Activated CD4-positive, alpha-beta T cell treated with anti-CD3 and anti-CD28 coated beads, Interleukin-2, amount 10 ng/mL, durations not matched to agents 24 days and 14 days (primary cell): ENCODE data around the gene LENEP. TPM values are rescaled to one million over a fixed set of nuclear protein-coding genes. Genes with fewer than 3 reads are reported as not detected.
A peak's percentile ranks its signal among the peaks of the same experiment; 100 is the strongest.

Experiments used
- DNase-seq: peaks from one replicate; pipeline ENCODE4 v3.0.0; 2022
- H3K27ac Mint-ChIP-seq: one replicate; pipeline ENCODE4 v1.8.0; 2022; ENCODE audit warnings: mild to moderate bottlenecking, mixed read lengths
- H3K27me3 Mint-ChIP-seq: one replicate; pipeline ENCODE4 v1.8.0; 2022; ENCODE audit warnings: mixed read lengths
- H3K36me3 Mint-ChIP-seq: one replicate; pipeline ENCODE4 v1.8.0; 2022; ENCODE audit warnings: low read depth, mild to moderate bottlenecking, mixed read lengths
- H3K4me1 Mint-ChIP-seq: one replicate; pipeline ENCODE4 v1.8.0; 2021; ENCODE audit warnings: mixed read lengths
- H3K4me3 Mint-ChIP-seq: one replicate; pipeline ENCODE4 v1.8.0; 2022; ENCODE audit warnings: mild to moderate bottlenecking, moderate library complexity, mixed read lengths
- H3K9me3 Mint-ChIP-seq: one replicate; pipeline ENCODE4 v1.8.0; 2021; ENCODE audit warnings: mixed read lengths
- intact Hi-C: fragments of 100-400 bp; cut with micrococcal nuclease; formaldehyde crosslinking; loops from one replicate; pipeline ENCODE4 v1.15.1; 2023
- total RNA-seq: library from RNA; stranded (reverse); gene quantifications from 2 replicates; pipeline ENCODE4 v1.2.3, GENCODE V29; 2022

Gene LENEP
- total RNA-seq, 1 donor from 2014 or later, result 0.79 TPM

DNA sequence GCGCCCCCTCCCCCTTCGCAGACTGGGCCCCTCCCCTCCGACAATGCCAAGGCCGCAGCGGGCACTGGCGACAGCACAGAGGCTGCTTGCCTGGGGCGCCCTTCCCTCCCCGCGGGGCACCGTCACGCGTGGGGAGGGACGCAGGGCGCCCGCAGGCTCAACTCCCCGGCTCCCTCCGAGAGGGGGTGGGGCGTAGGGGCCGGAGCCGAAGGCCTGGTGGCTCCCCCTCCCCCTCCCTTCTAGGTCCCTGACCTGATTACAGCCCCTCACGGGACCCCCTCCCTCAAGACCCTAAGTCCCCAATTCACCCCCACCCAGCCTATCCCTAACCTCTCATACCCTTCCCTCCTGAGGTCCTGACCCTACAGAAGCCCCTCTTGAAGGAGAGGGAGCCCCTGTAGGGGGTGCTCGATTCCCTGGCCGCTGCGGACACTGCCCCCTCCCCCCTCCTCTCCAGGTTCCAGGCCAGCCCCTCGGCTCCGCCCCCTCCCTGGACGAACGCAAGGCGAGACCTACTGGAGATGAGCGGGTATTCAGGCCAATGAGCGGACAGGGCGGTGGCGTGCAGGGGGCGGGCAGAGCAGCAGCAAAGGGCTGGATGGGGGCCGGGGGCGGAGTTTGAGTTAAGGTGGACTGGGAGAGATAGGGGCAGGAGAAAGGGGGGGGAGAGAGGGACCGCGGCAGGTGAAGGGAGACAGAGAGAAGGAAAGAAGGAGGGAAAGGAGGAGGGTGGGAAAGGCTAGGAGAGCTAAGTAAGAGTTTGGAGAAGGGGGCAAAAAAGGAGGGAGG is 8.5 kb downstream of the LENEP start:
- H3K4me1 Mint-ChIP-seq, result peaks cover 58% of the 10 kb centered on the region
- intact Hi-C loops, result loop anchor here (1.0 to 5.0 kb wide), 6 partner anchors 15 to 443 kb away; partner anchors contain the start of genes EFNA4, SLC50A1 and UBE2Q1

DNA sequence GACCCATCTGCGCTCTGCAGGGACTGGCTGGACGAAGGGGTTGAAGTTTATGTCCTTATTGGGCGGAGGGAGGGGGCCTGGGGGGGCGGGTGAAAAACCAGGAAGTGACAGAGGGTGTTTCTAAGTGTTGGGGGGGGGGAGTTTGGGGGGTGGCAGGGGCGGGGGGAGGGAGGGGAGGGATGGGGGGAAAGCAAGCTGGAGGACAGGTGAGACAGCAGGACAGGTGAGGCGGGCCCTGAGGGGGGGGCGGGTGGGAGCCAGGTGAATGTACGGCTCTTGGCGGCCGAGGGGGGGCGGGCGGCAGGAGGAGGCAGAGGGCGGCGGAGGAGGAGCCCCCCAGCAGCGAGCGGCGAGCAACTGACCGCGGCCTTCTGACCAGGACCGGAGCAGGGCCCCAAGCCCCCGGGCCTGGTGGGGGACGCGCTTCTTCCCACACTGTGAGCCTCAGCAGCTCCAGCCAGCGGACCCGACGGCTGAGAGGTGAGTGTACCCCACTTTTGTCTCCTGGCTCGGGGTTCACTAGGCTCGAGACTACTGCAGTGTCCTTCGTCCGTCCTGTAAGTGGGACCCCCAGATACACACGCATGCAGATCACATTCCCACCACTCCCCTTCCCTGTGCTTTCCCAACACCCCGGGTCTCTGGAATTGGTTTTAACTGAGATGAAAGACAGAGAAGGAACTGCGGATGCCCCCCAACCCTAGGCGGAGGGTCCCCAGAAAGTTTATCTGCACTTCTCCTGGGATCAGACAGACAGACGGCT is 9.3 kb downstream of the LENEP start, which contains the start of gene ZBTB7B:
Gene ZBTB7B (plus strand): TSS at position 339 of the 763 bp plus-strand sequence. CDS start 11,859 bp downstream, outside the sequence.
- intact Hi-C loops, result loop anchor here (2.0 to 5.0 kb wide), 4 partner anchors 60 to 190 kb away; partner anchors contain the start of genes EFNA4 and SLC50A1
- Mint-ChIP-seq H3K27ac (peak within 1 kb of the TSS; percentile 98), H3K9me3 (no peaks in the 10 kb centered on the region), H3K27me3 (no peaks in the 10 kb centered on the region), H3K4me1 (peaks cover 58% of the 10 kb centered on the region), H3K36me3 (peaks cover 20% of the 10 kb centered on the region), H3K4me3 (peak within 1 kb of the TSS; percentile 99)
- peak; percentile 74 for DNase-seq

More for the DNA sequence above, 8.5 kb downstream of the LENEP start:
- DNase-seq, result peak; percentile 99
- Mint-ChIP-seq H3K36me3 (peaks cover 20% of the 10 kb centered on the region), H3K27ac (peak overlapping the region; percentile 98), H3K27me3 (no peaks in the 10 kb centered on the region), H3K4me3 (peak overlapping the region; percentile 99), H3K9me3 (no peaks in the 10 kb centered on the region)

DNA sequence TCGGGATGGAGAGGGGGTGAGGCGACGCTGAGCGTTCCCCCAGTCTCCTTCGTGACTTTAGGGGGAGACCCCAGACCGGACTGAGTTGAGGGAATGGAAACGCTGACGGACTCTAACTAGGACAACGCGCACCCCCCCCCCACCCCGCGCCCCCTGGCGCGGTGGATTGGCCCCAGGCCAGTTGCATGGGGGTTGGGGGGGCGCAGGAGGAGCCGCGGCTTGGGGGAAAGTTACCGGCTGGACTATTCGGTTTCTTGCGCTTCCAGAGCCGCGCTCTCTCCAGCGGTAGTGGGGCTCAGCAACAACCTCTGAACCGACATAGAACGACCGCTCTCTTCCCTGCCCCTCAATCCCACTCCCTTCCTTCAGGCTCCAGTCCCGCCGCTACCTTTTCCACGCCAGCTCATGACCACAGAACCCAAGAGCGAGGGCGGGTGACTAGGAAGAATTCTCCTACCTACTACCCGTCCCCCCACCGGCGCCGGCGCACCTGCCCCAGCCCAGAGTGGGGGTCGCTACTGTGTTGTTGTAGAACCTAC is 9.9 kb downstream of the LENEP start:
- Mint-ChIP-seq H3K27me3 (no peaks in the 10 kb centered on the region), H3K27ac (peak overlapping the region; percentile 96), H3K4me3 (peak overlapping the region; percentile 99), H3K4me1 (peaks cover 54% of the 10 kb centered on the region), H3K36me3 (peaks cover 20% of the 10 kb centered on the region), H3K9me3 (no peaks in the 10 kb centered on the region)
- DNase-seq, result peak; percentile 75
- intact Hi-C loops, result loop anchor here (2.0 to 5.0 kb wide), 4 partner anchors 59 to 189 kb away; partner anchors contain the start of genes EFNA4 and SLC50A1

DNA sequence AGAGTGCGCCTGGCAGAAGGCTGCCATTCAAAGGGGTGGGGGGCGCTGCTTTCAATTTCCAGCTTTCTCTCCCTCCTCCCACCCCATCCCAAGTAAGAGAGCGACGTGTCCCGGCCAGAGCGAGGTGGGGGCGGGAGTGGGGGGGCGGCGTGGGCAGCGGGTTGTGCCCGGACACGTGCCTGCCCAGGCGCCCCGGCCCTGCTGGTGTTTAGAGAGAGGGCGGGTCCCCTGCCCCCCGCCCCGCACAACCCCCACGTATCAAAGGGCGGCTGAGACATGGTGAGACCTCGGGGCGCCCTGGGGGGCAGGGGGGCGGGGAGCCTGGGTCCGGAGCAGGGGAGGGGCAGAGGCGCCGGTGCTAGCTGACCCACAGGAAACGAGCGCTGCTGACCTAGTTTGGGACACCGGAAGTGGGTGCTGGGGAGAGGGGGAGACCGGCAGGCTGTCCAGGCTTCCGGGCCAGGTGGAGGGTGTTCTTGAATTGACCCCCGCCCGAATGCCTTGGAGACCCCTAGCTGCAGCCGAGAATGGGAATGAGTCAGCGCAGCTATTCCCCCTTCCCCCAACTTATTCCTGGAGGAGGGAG is 10.5 kb downstream of the LENEP start:
- H3K27ac Mint-ChIP-seq, result peak overlapping the region; percentile 96
- DNase-seq, result peak; percentile 77
- no peaks in the 10 kb centered on the region for H3K9me3 Mint-ChIP-seq
- intact Hi-C loops, result loop anchor here (2.0 to 5.0 kb wide), 4 partner anchors 58 to 188 kb away; partner anchors contain the start of genes EFNA4 and SLC50A1
- H3K27me3 Mint-ChIP-seq, result no peaks in the 10 kb centered on the region
- H3K36me3 Mint-ChIP-seq, result peaks cover 23% of the 10 kb centered on the region
- H3K4me3 Mint-ChIP-seq, result peak overlapping the region; percentile 99
- peaks cover 54% of the 10 kb centered on the region for H3K4me1 Mint-ChIP-seq

DNA sequence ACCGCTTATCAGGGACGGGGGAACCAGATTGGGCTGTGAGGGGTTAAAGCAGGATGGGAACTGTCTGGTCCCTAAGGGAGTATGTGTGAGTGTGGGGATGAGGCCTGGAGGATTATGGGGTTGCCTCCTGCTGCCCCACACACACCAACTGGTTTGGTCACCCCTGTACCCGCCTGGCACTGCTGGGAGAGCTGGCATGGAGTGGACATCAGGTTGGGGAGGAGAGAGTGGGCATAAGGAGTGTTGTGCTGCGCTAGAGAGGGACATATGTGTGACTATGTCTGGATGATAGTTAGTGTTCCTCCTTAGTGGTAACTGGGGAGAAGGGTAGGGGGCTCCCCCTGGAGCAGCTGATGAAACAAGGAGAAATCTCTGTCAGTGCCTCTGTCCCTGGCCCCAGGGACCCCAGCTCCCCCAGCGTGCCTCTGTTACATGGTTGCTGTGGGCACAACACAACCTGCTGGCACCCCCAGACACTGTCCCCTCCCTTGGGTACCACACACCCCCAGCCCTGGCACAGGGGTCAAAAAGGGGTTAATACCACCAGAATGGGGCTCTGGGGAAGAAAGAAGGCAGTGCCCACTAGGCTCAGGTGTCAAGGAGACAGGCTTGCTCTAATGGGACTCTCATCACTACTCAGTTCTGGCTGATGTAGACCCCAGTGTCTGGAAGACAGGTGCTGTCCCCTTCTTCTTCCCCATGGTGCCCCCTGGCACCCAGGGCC is 11.1 kb downstream of the LENEP start:
- DNase-seq, result no peak
- H3K36me3 Mint-ChIP-seq, result peaks cover 29% of the 10 kb centered on the region
- H3K27ac Mint-ChIP-seq, result peak overlapping the region; percentile 94
- peaks cover 50% of the 10 kb centered on the region for H3K4me1 Mint-ChIP-seq
- no peaks in the 10 kb centered on the region for H3K9me3 Mint-ChIP-seq
- H3K27me3 Mint-ChIP-seq, result no peaks in the 10 kb centered on the region
- H3K4me3 Mint-ChIP-seq, result peak overlapping the region; percentile 99
- intact Hi-C loops, result loop anchor here (5.0 kb wide), 4 partner anchors 58 to 257 kb away; partner anchors contain the start of genes EFNA4 and SLC50A1

DNA sequence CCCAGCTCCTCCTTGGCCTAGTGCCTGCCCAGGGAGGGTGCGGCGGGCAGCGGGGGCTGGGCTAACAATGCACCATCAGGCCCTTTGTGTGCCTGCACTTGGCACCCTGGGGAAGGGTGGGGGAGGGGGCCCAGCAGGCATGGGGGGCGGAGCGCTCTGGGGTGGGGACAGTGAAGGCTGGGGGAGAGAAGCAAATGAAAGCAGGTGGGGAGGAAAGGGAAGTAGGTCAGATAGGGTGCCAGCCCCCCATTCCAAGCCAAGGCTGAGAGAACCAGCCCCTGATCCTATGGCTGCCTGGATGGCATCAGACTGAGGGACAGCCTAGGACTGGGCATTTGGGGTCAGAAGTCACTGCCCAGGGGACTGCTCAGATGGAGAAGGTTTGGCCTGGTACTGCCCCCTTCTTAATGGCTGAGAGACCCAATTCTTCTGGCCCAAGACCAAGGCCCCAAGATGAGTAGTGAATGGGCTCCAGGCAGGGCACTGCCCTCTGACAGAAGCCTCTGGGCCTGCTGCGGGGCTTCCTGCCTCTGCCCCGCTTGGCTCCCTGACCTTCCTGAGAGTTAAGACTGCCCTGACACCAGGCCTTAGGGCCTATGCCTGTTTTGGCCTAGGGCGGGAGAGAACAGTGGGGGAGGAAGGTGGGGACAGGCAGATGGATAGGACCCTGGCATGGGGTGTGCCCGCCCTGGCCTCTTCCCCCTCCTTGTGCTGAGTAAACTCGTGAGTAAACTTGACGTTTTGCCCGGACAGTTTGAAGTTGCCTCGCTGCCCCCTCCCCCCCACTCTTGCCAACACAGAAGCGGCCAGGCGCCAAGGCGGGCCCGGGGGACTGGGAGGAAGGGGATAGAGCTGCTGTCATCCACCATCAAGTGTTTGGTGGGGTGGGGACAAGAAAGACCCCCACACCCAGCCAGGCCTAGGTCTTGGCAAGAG is 12.0 kb downstream of the LENEP start:
- no peaks in the 10 kb centered on the region for H3K27me3 Mint-ChIP-seq
- peaks cover 36% of the 10 kb centered on the region for H3K36me3 Mint-ChIP-seq
- H3K9me3 Mint-ChIP-seq, result no peaks in the 10 kb centered on the region
- peak; percentile 66 for DNase-seq
- H3K4me1 Mint-ChIP-seq, result peaks cover 49% of the 10 kb centered on the region
- H3K27ac Mint-ChIP-seq, result peak overlapping the region; percentile 96
- intact Hi-C loops, result loop anchor here (5.0 kb wide), 1 partner anchor 258 kb away; no protein-coding TSS in a partner anchor
- H3K4me3 Mint-ChIP-seq, result peak overlapping the region; percentile 99

DNA sequence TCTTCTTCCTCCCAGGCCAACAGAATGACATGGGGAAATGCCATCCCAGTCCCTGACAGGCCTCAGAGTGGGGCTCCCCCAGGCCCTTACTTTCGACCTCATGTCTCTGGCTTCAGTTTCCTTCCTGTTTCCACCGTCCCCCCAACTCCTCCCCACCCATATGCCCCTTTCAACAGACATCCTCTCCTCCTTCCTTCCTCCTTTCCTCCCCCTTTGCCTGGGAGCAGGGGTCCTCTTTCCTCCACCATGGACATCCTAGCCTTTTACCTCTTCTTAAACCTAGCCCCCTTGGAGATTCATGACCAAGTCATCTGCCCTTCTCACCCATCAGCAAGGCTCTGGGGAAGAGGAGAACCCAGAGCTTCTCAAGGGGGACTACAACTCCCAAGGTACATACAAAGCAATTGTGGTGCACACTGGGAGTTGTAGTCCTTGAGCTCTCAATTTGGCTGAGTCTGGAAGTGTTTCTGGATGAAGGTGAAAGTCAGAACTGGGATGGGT is 13.3 kb downstream of the LENEP start:
- H3K27ac Mint-ChIP-seq, result peak overlapping the region; percentile 96
- H3K36me3 Mint-ChIP-seq, result peaks cover 43% of the 10 kb centered on the region
- H3K4me3 Mint-ChIP-seq, result peak overlapping the region; percentile 99
- H3K4me1 Mint-ChIP-seq, result peaks cover 53% of the 10 kb centered on the region
- no peaks in the 10 kb centered on the region for H3K27me3 Mint-ChIP-seq
- intact Hi-C loops, result loop anchor here (5.0 kb wide), 1 partner anchor 259 kb away; no protein-coding TSS in a partner anchor
- DNase-seq, result peak; percentile 85
- H3K9me3 Mint-ChIP-seq, result no peaks in the 10 kb centered on the region

DNA sequence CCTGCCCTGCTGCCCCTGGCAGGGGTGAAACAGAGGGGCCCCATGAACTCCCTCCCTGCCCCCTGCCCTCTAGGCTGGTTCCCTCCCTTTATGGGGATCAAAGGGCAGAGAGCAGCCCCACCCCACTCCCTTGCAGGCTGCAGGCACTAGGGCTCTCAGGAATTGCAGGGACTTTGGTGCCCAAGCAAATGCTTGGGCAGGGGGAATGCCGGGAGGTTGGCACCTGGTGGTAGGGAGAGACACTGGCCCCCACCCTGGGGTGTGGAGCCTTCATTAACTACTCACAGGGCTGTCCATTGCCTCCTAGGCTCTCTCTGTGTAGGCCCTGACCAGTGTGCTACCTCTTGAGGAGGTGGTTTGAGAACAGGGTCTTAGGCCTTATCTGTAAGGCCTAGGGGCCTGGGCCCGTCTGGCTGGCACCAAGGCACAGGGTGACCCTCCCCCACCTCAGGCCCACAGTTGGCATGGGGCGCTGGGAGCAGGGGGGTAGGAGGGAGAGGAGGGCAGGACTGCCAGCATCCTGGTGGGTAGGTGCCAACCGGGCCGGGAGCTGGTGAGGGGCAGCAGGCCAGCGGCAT is 14.0 kb downstream of the LENEP start:
- H3K4me1 Mint-ChIP-seq, result peaks cover 53% of the 10 kb centered on the region
- peak overlapping the region; percentile 99 for H3K4me3 Mint-ChIP-seq
- intact Hi-C loops, result loop anchor here (5.0 kb wide), 1 partner anchor 260 kb away; no protein-coding TSS in a partner anchor
- H3K36me3 Mint-ChIP-seq, result peaks cover 44% of the 10 kb centered on the region
- H3K27me3 Mint-ChIP-seq, result no peaks in the 10 kb centered on the region
- peak overlapping the region; percentile 96 for H3K27ac Mint-ChIP-seq
- DNase-seq, result peak; percentile 70
- H3K9me3 Mint-ChIP-seq, result no peaks in the 10 kb centered on the region

DNA sequence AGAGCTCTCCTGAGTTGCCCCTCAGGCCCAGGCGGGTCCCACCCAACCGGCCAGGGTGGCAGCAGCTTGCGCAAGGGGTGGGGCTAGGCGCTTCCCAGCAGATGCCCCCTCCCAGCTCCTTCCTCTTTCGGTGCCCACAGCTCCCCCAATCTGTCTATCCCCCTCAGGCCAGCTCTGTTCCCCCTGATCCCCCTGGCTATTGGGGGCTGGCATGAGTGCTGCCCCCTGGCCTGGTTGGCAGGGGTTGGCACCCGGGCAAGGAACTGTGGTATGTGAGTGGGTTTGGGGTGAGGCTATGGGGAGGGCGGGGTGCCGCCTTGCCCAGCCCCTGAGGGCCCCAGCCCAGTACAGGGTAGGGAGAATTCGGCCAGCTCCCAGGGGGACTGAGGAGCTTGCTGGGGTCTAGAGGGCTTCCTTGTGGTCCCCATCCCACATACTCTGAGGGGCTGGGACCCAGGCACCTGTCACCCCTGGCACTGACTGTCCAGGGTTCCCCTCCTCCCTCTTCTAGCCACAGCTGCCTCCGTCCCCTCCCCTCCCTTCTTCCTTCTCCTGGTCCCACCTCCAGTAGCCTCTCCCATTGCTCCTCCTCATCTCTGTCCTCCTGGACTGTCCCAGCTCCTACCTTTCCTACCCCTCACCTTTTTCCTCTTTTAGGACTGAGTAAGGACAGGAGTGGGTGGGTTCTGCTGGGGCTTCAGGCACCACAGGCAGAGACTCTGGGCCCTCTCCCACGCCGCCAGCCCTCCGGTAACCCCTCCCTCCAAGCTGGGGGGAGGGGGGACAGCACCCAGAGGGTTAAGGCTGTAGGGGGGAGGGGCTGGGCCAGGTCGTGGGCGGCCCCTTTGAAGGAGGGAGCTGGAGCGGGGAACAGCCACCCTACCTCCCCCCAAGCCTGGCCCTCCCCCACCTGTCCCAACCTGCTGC is 14.9 kb downstream of the LENEP start:
- Mint-ChIP-seq H3K4me1 (peaks cover 63% of the 10 kb centered on the region), H3K4me3 (peak overlapping the region; percentile 97), H3K36me3 (peaks cover 54% of the 10 kb centered on the region), H3K9me3 (no peaks in the 10 kb centered on the region), H3K27ac (peak overlapping the region; percentile 96), H3K27me3 (no peaks in the 10 kb centered on the region)
- intact Hi-C loops, result loop anchor here (1.0 to 5.0 kb wide), 2 partner anchors 8 to 261 kb away; no protein-coding TSS in a partner anchor
- peak; percentile 92 for DNase-seq

DNA sequence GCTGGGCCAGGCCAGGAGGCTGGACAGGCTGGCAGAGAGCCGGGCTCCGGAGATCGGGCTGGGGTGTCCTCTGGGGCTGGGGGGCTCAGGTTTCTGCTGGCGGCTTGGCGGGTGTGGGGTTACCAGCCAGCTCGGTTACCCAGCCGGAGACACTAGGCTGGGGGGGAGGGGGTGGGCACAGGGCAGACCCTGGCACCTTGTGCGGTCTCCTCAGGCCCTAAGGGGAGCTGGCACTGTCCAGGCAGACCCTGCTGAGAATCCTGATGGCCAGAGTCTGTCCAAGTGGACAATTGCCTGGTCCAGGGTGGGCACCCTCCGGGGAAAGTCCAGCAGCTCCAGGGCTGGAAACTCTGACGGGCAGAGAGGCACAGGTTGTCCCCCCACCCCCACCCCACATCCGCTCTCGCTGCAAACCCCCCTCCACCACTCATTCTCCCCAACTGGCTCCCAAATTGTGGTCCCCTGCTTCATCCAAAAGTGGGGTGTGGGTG is 15.9 kb downstream of the LENEP start:
- no peaks in the 10 kb centered on the region for H3K27me3 Mint-ChIP-seq
- H3K36me3 Mint-ChIP-seq, result peaks cover 58% of the 10 kb centered on the region
- peaks cover 66% of the 10 kb centered on the region for H3K4me1 Mint-ChIP-seq
- no peaks in the 10 kb centered on the region for H3K9me3 Mint-ChIP-seq
- peak; percentile 76 for DNase-seq
- intact Hi-C loops, result loop anchor here (1.0 to 5.0 kb wide), 2 partner anchors 8 to 262 kb away; no protein-coding TSS in a partner anchor
- peak overlapping the region; percentile 96 for H3K27ac Mint-ChIP-seq
- H3K4me3 Mint-ChIP-seq, result peak overlapping the region; percentile 97
